Fibroblast of skin of scalp (primary cell): ENCODE results near the gene DYNC2I2.
A peak's percentile ranks its signal among the peaks of the same experiment; 100 is the strongest.

ENCODE experiments used
- DNase-seq: peaks from one replicate; pipeline ENCODE4 v3.0.0-alpha.2; 2013

Gene DYNC2I2

GRCh38 chr9:128685636-128686489 is 29.2 kb upstream of the DYNC2I2 start:
- no peak for DNase-seq

GRCh38 chr9:128684325-128685199 is 27.9 kb upstream of the DYNC2I2 start:
- peak; percentile 64 for DNase-seq

GRCh38 chr9:128684065-128684324 is 27.3 kb upstream of the DYNC2I2 start:
- DNase-seq, result no peak

- DNase-seq, result peak; percentile 15
These were observed 26.9 kb upstream of the DYNC2I2 start for GRCh38 chr9:128683340-128684064.

- no peak for DNase-seq
These were observed 21.1 kb upstream of the DYNC2I2 start for GRCh38 chr9:128677794-128678193.

GRCh38 chr9:128675382-128675781 is 18.7 kb upstream of the DYNC2I2 start:
- no peak for DNase-seq

- DNase-seq, result no peak
These were observed 13.1 kb upstream of the DYNC2I2 start for GRCh38 chr9:128669786-128670185.

- DNase-seq, result peak; percentile 27
These were observed 9.9 kb upstream of the DYNC2I2 start for GRCh38 chr9:128666481-128666941.

GRCh38 chr9:128657796-128658195 is 1.1 kb upstream of the DYNC2I2 start:
- DNase-seq, result no peak

- no peak for DNase-seq
These were observed 677 bp upstream of the DYNC2I2 start for GRCh38 chr9:128657344-128657704.

GRCh38 chr9:128654481-128654880 is 2.2 kb downstream of the DYNC2I2 start:
- no peak for DNase-seq

- no peak for DNase-seq
These were observed 2.7 kb downstream of the DYNC2I2 start for GRCh38 chr9:128653908-128654307.

GRCh38 chr9:128651798-128652197 is 4.8 kb downstream of the DYNC2I2 start:
- DNase-seq, result no peak

GRCh38 chr9:128648206-128648605 is 8.4 kb downstream of the DYNC2I2 start:
- peak; percentile 57 for DNase-seq

GRCh38 chr9:128643519-128644300 is 12.9 kb downstream of the DYNC2I2 start:
- DNase-seq, result no peak

- no peak for DNase-seq
These were observed 13.9 kb downstream of the DYNC2I2 start for GRCh38 chr9:128642675-128643245.

- no peak for DNase-seq
These were observed 16.0 kb downstream of the DYNC2I2 start for GRCh38 chr9:128640603-128641002.

- no peak for DNase-seq
These were observed 18.1 kb downstream of the DYNC2I2 start for GRCh38 chr9:128638580-128638979.

- DNase-seq, result no peak
These were observed 19.0 kb downstream of the DYNC2I2 start for GRCh38 chr9:128637656-128638055.

- DNase-seq, result no peak
These were observed 19.8 kb downstream of the DYNC2I2 start for GRCh38 chr9:128636556-128637530.

- no peak for DNase-seq
These were observed 20.6 kb downstream of the DYNC2I2 start for GRCh38 chr9:128636024-128636390.
